PC-9 (cell line): ENCODE results near the gene FADS3.

ENCODE experiments used
- EZH2 ChIP-seq: fragments of 200-600 bp; sonication (generic); IDR thresholded peaks from 2 replicates; pipeline ENCODE4 v1.8.0; 2017; ENCODE audit warnings: antibody characterized with exemption, low read depth
- TF ChIP-seq, protein P1 (sequence below): fragments of 200-600 bp; sonication (generic); conservative IDR thresholded peaks from 2 replicates; pipeline ENCODE4 v1.6.1; 2017; ENCODE audit warnings: mixed run types, antibody characterized with exemption, mild to moderate bottlenecking, moderate library complexity

DNA sequence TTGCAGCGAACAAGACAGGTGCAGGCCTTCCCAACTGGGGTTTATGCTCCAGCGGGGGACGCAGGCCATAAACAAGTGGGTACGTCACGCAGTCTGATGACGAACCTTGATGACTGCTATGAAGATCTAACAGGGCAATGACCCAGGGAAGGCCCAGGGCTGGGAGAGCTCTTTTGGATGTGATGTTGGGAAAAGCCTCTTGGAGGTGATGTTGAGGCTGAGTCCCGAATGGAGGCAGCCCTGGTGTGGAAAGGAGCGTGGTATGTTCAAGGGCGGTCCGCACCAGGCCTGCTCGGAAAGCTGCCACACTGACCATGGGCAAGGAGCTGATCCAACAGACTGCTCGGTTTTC lies 57.4 kb downstream of the FADS3 start:
- no peak for TF ChIP-seq EZH2
- TF ChIP-seq, protein P1, sequence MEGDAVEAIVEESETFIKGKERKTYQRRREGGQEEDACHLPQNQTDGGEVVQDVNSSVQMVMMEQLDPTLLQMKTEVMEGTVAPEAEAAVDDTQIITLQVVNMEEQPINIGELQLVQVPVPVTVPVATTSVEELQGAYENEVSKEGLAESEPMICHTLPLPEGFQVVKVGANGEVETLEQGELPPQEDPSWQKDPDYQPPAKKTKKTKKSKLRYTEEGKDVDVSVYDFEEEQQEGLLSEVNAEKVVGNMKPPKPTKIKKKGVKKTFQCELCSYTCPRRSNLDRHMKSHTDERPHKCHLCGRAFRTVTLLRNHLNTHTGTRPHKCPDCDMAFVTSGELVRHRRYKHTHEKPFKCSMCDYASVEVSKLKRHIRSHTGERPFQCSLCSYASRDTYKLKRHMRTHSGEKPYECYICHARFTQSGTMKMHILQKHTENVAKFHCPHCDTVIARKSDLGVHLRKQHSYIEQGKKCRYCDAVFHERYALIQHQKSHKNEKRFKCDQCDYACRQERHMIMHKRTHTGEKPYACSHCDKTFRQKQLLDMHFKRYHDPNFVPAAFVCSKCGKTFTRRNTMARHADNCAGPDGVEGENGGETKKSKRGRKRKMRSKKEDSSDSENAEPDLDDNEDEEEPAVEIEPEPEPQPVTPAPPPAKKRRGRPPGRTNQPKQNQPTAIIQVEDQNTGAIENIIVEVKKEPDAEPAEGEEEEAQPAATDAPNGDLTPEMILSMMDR = no peak
